ENCODE data around the gene TSC22D4.

DNA sequence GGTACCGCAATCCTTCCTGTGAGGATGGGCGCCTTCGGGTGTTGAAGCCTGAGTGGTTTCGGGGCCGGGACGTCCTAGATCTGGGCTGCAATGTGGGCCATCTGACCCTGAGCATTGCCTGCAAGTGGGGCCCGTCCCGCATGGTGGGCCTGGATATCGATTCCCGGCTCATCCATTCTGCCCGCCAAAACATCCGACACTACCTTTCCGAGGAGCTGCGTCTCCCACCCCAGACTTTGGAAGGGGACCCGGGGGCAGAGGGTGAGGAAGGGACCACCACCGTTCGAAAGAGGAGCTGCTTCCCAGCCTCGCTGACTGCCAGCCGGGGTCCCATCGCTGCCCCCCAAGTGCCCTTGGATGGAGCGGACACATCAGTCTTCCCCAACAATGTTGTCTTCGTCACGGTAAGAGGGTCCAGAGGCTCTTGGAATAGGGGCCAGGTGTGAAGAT, 47.7 kb downstream of the TSC22D4 start:
- no peak for TF ChIP-seq EZH2 (IDR thresholded peaks at IDR 0.05; ENCODE audit: insufficient read depth, poor library complexity, severe bottlenecking)
- TF ChIP-seq EZH2phosphoT487 (IDR thresholded peaks at IDR 0.05; ENCODE audit: insufficient read depth, low read depth): no peak

Measured in GM23248 (cell line).